UCSD-AML1 (cell line): ENCODE data around the gene RXFP1.

Source experiments
- DNase-seq: peaks from one replicate; lab custom pipeline; 2025; ENCODE audit not compliant: unreplicated experiment; lab: John Stamatoyannopoulos, UW

The RXFP1 gene

DNA sequence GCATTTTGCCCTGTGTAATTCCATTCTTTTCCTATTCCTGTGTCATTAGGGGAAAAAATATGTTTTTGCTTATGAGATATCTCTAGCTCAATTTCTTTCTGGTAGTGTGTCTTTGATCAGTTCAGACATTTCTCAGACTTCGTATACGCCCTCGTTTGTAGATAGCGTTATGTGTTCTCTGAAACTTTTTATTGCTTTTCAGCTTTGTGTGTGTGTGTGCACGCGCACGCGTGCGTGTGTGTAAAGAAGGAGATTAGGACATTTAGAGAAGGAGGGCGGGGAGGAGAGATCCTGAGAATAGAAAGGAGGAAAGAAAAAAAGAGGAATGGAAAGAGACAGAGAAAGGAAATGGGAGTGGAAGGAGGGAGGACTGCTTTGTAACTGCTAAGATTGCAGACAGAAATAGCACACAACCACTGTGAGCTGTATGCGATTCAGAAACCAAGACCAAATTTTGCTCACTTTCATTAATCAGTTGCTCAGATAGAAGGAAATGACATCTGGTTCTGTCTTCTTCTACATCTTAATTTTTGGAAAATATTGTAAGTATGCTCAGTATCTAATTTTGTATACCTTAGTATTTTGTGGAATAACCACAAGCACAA, at the start of gene RXFP1:
RXFP1 (plus strand) TSS at position 399 of the 605 bp plus-strand sequence; CDS start at position 494, 95 bp downstream.
- peak; percentile 23 for DNase-seq

DNA sequence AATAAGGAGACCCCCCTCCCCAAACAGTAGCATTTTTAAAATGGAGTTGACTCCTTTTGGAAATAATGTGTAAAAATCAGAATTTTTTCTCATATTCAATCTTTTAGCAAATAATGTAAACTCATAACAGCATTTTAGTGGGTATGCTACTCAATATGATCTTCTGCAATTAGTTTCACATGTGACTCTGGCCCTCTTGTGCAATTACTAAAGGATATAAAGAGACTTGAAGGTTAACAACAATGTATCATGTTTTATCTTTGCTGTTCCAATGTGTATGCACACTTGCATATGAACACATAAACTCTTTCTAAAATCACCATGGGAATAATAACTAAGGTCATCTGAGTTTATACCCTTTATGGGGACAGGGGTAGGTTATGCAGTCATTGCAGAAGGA, 39.9 kb upstream of the RXFP1 start:
- DNase-seq = no peak

DNA sequence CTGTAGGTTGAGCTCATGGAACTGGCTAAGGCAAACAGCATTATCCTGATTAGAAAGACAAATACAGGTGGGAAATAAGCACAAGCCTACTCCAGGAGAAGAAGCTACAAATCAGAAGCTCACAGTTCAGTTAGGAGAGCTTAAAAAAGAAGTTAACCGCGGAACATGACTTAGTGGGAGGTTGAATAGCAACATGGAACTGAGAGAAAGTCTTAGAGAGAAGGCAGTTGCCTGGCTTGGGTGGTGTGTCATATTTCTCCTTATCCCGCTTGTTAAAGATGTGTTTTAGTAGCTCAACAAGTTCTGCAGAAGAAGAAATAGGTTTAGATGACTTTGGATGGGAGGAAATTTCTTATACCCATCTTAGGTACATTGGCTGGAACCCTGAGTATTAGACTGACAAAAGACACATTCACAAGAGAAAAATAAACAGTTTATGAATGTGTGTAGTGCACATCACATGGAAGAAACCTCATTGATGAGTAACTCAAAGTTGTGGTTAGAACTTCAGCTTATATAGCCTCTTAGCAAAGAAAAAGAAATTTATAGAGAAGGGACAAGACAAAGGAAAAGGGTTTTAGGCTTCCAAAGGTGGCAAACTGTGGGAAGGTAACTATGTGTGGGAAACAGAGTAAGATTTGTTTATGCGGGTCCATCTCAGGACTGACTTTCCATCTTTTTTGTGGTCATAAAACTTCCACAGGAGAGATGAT, 37.4 kb upstream of the RXFP1 start:
- DNase-seq = no peak

DNA sequence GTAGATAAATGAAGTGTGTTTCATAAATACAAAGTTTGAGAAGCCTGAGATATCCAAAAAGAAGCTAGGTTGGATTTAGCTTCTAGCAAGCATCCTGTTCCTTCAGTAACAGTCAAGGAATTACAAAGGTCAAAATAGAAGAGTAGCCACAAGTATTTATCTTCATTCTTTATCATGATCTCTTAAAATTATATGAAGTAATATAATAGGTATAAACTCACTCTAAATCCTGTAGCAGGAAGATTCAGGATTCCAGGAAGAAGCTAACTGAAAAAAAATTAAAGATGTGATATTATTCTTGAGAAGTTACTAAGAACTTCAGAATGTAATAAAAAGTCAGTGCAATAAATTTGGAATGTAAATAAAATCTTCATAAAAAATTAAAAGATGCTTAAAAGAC, 31.1 kb upstream of the RXFP1 start:
- DNase-seq = no peak

DNA sequence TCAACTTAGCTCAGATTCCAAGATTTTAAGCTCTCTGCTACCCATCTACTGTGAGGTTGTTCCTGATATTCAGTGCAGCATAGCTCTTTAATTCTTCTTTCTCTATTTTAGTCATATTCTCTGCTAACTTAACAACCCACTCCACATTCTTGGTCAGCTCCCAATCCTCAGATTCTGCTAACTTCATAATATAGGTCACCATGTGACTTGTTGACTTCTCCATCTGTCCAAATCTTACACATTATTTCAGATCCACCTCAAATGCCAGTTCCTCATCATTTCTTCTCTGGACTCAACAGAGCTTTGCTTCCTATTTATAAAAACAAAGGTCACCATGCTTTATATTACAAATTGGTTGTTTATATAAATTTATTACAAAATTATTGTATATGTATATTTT, 29.3 kb upstream of the RXFP1 start:
- no peak for DNase-seq

DNA sequence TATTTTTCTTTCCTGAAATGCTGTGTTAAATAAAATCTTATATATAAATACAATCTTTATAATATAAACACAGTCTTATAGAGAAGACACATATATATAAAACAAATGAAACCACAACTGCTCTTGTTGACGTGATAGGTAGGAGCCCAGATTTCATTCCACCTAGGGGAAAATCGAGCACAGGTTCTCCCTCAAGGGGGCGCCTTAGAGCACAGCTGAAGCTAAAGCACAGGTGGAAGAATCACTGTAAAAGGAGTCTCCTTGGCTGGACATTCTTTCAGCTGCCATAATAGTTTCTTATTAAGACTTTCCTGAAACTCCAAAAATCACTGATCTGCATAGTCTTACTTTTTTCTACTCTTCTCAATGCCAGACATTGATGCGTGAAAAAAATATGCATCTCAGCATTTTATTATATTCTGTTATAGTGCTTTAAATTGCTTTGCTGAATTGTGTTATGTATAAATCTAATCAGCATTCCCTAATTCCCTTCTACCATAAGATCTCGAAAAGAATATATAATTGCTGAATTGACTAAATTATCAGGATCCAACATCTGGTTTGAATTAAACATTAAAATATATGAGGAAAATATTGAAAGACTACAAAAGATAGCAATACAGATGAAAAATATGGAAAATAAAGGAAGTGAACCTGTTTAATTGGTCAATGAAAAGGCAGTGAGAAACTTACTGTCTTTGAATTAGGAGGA, 25.5 kb upstream of the RXFP1 start:
- DNase-seq = peak; percentile 42

DNA sequence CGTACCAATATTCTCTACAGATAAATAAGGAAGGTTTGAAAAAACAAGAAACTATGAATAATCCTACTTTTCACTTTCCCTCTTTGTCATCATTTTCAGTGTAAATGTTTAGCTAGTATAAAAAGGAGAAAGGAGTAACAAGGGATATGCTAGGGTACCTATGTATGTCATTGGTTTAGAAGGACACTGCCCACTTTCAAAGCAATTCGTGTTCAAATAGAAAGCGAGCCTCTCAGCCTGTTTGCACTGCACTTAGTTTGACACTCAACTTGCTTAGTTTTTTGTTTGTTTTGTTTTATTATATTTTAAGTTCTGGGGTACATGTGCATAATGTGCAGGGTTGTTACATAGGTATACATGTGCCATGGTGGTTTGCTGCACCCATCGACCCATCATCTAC, 21.6 kb upstream of the RXFP1 start:
- DNase-seq = no peak

DNA sequence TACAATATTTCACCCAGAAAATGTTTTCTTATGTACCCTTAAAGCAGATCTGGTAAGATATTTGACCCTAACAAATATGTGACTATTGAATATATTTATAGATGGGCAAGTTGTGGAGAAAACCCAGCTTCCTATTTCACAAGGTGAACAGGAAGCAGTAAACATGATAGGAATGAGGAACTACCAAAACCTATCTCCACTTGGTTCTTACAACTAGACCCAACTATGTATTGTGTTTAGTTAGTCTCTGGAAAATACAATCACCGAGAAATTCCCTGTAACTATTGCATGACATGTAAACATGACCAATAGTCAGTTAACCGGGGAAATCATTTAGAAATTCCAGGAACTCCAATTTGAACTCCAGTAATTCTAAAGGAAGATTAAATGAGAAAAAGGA, 8.4 kb upstream of the RXFP1 start:
- DNase-seq = no peak

DNA sequence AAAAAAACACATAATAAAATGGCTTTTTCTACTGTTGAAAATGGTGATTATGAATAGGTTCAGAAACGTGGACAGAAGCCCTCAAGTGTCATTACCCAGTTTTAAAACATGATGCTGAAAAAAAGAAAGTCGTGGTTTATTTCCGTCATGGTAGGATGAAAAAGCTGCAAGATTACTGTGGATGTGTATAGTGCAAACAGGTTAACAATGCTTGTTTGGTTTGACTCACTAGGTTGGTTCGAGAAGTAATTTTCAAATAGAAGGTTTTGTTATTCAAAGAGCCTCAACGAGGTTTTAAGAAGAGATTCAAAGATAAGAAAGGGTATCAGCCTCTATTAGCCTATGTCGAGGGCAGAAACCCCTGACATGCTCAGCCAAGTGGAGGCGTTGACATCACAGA, 2.5 kb upstream of the RXFP1 start:
- no peak for DNase-seq

DNA sequence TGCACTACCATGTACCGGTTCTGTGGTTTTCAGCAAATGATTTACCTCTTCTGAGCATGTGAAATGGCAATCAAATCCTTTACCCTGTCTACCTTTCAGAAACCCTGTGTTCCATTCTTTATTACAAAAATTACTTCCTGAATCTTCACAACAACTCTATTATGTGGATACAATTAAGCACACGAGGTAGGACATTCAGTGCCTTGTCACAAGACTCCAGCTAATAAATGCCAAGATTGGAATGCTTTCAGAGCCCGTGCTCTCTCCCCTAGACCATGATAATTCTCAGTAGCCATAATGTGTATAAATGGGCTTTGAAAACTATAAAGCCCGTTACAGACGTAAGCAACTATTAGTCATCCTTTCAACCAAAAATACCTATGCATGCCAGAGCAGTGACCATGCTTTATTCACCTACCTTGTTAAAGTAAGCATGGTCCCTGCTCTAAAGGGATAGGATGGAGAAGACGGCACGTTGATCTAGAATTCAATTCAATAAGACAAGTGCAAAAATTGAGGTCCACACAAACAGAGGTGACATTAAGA, 2.4 kb downstream of the RXFP1 start:
- no peak for DNase-seq

DNA sequence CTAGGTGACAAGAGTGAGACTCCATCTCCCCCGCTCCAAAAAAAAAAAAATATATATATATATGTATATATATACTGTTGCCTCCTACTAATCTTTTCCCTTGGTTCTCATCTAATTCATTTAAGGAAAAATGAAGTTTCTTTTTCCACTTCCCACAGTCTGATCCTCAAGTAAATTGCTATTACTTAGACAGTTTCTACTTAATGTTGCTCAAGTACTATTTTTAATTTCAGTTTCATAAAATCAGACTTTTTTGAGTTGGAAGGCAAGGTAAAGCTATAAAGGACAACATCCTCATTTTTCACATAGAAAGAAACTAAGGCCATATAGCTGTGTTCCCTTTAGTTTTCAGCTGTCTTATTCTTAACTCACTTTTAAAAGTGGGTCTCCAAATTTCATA, 5.8 kb downstream of the RXFP1 start:
- no peak for DNase-seq

DNA sequence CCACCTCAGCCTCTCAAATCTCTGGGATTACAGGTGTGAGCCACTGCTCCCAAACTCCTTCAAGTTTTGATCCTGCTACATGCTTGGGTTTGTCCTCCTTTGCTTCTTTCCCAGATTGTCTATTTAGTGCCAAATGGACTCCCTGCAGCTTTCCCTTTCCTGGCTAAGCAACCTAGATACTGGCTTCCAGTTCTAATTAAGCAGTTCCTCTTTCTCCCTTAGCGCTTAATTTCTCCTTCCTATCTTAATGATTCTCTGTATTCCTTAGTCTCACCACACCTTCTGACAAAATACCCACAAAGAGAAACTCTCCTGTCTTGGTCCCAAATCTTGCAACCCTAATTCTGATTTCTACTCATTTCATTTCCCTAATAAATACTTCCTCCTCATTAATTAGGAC, 7.8 kb downstream of the RXFP1 start:
- no peak for DNase-seq

DNA sequence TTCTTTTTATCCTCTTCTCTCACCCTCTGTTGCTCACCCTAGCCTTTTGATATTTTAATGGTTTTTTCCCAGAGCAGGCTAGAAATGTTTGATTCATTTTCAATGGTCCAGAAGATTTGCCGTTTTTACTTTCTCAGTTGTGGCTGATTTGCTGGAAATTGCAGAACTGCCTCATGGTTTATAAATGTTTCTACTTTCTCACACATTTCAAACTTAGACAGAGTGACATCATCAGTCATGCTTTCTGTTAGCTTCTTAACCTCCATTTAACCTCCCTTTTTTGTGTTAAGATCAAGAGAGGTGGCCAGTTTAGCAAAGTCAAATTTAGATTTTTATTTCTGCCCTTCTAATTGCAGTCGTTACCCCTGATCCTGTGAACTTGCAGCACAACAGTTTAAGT, 8.7 kb downstream of the RXFP1 start:
- no peak for DNase-seq

DNA sequence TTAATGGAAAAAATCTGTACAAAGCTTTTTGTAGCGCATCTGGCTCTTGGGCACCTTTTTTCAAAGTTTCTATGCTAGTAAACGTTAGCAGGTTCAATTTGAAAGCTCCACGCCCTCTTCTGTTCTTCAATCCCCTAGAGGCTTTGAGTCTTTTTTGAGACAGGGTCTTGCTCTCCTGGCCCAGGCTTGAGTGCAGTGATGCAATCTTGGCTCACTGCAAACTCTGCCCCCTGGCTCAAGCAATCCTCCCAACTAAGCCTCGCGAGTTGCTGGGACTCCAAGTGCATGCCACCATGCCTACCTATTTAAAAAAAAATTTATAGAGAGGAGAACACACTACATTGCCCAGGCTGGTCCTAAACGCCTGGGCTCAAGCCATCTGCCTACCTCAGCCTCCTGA, 9.2 kb downstream of the RXFP1 start:
- no peak for DNase-seq

DNA sequence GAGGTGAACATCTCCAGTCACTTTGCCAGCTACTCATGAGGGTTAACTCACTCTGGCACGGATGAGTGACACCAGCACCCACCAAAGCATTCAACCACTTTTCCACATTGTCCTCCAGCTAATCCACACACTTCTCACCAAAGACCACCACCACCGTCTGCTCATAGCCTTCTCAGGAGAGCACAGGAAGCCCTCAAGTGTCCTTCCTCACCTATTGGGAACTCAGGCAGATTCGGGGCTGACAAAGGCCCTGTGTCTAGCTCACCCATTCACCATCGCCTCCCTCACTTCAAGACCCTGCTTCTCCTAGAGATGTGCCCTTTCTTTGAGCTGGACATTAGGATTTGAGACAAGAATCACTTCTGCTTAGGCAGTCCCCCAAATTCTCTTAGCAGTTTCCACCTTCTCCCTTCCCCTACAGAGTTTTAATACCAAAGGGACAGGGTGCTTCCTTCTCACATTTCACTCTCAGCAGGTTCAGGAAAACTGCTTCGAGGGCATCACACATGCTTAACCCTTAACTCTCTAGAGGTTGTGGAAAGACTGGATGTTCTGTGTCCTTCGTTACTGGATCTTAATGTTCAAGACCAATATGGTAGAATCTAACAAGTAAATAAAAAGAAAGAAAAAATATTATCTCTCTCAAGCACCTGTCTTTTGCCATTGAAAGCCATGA, 11.0 kb downstream of the RXFP1 start:
- no peak for DNase-seq

DNA sequence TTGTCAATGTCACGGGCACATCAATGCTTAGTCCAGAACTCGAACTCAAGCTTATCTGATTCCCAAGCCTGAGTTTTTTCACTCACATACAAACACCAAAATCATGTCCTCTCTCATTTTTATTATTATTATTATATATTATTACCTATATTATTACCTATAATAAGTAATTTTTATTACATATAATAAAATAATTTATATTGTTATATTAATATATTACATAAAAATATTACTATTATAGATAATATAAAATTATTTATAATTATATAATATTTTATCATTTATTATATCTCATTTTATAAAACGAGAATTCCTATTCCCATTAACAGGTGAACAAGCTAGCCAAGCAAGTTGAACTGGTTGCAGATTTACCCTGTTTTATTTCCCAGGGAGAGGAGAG, 13.0 kb downstream of the RXFP1 start:
- no peak for DNase-seq

DNA sequence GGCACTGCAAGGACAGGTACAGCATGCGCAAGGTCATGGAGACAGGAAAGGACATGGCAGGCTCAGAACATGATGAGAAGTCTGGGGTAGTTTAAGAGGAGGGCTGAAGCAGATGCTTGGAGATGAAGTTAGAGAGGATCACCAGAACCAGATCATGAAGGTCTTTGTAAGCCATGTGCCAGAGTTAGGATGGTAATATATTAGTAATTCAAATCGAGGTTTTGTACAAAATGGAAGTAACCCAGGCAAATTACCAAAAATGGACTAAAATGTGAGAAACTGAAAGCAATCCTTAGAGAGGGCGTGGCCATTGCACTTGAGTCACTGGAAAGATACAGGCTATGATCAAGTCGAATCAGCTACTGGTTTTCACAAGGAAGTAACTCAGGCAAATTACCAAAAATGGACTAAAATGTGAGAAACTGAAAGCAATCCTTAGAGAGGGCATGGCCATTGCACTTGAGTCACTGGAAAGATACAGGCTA, 13.5 kb downstream of the RXFP1 start:
- DNase-seq = no peak

DNA sequence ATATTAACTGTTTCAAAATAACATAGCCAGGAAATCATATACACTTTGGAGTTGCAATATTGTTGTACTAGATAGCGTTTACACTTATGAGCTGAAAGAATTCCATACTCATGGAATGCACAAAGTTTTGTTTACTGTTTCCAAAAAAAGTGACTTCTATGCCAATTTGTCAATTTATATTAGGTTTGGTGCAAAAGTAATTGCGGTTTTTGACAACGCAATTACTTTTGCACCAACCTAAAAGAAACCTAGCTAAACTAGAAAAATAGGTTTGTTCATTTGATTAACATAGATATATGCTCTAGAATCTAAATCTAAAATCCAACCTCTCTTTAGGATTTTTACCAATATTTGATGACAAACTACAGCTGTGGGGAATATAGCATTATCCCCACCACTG, 15.2 kb downstream of the RXFP1 start:
- no peak for DNase-seq

DNA sequence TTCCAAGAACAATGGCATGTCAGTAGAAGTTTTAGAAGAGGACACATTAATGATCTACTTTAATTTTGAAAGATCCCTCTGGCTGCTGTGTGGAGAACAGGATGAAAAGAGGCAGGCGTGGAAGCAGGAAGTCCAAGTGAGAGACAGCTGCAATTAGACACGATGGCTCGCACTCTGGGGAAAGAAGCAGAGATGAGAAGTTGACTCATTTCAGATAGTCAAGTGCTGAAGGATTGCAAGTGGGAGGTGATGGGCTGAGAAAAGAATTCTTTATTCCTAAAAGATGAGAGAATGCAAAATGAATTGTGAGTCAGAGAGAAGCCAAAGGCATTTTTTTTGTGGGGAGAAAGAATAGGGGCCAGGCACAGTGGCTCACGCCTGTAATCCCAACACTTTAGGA, 16.5 kb downstream of the RXFP1 start:
- no peak for DNase-seq

DNA sequence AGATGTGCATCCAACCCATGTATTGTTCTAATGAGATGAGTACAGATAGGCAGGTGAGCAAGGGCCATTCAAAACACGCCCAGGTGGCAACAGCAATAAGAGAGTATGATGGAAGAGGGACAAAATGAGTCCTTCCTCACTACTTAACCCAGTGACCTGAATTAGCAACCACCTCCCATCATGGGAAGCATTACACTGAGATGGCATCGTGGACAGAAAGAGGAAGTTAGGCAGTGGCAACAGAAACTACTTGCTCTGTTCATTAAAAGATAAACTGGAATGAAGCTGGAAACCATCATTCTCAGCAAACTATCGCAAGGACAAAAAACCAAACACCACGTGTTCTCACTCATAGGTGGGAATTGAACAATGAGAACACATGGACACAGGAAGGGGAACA, 17.2 kb downstream of the RXFP1 start:
- peak; percentile 24 for DNase-seq

DNA sequence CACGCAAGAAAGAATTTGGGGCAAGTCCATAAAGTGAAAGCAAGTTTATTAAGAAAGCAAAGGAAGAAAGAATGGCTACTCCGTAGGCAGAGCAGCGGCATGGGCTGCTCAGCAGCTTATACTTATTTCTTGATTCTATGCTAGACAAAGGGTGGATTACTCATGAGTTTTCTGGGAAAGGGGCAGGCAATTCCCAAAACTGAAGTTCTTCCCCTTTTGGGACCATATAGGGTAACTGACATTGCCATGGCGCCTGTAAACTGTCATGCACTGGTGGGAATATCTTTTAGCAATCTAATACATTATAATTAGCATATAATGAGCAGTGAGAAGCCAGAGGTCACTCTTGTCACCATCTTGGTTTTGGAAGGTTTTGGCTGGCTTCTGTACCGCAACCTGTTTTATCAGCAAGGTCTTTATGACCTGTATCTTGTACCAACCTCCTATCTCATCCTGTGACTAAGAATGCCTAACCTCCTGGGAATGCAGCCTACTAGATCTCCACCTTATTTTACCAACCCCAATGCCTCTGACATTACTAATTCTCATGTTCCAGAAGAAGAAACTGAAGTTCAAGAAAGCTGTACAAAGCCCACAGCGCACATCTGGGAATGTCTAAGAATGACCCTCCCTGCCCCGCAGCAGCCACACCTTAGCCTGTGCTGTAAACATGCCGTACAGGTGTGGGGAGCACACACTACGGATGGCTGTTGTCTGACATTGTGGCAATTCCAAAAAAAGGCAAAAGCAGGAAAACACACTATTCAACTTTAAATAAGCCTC, 18.6 kb downstream of the RXFP1 start:
- no peak for DNase-seq
